Measurements from ENCODE around the gene APRT.

GRCh38 chr16:88855176-88855575 lies 43.4 kb upstream of the APRT start:
- TF ChIP-seq, protein P1, sequence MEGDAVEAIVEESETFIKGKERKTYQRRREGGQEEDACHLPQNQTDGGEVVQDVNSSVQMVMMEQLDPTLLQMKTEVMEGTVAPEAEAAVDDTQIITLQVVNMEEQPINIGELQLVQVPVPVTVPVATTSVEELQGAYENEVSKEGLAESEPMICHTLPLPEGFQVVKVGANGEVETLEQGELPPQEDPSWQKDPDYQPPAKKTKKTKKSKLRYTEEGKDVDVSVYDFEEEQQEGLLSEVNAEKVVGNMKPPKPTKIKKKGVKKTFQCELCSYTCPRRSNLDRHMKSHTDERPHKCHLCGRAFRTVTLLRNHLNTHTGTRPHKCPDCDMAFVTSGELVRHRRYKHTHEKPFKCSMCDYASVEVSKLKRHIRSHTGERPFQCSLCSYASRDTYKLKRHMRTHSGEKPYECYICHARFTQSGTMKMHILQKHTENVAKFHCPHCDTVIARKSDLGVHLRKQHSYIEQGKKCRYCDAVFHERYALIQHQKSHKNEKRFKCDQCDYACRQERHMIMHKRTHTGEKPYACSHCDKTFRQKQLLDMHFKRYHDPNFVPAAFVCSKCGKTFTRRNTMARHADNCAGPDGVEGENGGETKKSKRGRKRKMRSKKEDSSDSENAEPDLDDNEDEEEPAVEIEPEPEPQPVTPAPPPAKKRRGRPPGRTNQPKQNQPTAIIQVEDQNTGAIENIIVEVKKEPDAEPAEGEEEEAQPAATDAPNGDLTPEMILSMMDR (conservative IDR thresholded peaks at IDR 0.05 in 1 of 2, IDR thresholded peaks at IDR 0.05 in 1 of 2; ENCODE audit: extremely low read depth in 1 of 2, insufficient read depth in 1 of 2, low read depth in 1 of 2, low read length in 2 of 2), result no peak
- no peak for TF ChIP-seq EZH2 (IDR thresholded peaks at IDR 0.05; ENCODE audit: borderline replicate concordance, low read length)
